ENCODE measurements around the gene CNTFR.

CNTFR gene

DNA sequence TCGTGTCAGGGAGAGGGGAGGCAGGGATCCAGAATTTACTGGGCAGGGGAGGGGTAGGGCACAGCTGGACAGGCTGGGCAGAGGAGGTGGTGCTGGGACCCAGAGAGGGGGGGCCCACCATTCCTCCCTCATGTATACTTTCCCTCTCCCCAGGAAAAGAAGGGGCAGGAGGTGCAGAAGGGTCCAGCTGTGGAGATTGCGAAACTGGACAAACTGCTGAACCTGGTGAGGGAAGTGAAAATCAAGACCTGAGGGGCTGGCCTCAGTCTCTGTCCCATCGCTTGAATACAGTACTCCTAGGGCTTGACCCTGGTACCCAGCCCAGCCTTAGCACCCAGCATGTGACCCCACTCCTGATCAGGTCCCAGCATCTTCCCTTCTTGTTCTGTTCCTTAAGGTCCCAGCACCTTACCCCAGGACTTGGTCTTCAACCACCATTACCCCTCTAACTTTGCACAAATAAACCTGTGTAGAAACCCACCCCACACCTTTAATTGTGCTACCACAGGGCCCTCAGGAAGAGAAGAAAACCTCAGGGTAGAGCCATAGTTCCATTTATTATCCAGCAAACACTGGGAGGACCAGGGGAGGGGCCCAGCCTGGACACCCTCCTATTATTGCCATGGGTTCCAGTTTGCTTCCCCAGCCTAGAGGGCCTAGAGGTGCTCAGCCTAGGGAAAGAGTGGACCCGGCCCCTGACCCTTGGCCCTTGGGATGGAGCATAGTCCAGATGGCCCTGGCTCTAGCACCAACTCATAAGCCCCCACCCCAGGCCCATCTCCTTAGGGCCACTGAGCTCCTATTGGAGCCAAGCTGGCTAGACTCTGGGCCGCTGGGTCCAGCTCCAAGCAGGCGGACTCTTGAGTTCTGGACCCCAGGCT lies 68.8 kb downstream of the CNTFR start:
- Histone ChIP-seq H3K9me3 (no peaks in the 10 kb centered on the region), H3K36me3 (no peaks in the 10 kb centered on the region), H3K27ac (no peak overlapping the region), H3K4me3 (ENCODE audit: low read depth in 1 of 2, low read length in 1 of 2) (no peak overlapping the region), H3K27me3 (peaks cover 78% of the 10 kb centered on the region), H3K4me1 (ENCODE audit: control insufficient read depth in 1 of 2, insufficient read depth in 1 of 2, low read depth in 1 of 2, low read length in 1 of 2) (peaks cover 3 to 11% of the 10 kb centered on the region in 2 experiments)
- TF ChIP-seq, protein P1, sequence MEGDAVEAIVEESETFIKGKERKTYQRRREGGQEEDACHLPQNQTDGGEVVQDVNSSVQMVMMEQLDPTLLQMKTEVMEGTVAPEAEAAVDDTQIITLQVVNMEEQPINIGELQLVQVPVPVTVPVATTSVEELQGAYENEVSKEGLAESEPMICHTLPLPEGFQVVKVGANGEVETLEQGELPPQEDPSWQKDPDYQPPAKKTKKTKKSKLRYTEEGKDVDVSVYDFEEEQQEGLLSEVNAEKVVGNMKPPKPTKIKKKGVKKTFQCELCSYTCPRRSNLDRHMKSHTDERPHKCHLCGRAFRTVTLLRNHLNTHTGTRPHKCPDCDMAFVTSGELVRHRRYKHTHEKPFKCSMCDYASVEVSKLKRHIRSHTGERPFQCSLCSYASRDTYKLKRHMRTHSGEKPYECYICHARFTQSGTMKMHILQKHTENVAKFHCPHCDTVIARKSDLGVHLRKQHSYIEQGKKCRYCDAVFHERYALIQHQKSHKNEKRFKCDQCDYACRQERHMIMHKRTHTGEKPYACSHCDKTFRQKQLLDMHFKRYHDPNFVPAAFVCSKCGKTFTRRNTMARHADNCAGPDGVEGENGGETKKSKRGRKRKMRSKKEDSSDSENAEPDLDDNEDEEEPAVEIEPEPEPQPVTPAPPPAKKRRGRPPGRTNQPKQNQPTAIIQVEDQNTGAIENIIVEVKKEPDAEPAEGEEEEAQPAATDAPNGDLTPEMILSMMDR (IDR thresholded peaks at IDR 0.05): no peak

DNA sequence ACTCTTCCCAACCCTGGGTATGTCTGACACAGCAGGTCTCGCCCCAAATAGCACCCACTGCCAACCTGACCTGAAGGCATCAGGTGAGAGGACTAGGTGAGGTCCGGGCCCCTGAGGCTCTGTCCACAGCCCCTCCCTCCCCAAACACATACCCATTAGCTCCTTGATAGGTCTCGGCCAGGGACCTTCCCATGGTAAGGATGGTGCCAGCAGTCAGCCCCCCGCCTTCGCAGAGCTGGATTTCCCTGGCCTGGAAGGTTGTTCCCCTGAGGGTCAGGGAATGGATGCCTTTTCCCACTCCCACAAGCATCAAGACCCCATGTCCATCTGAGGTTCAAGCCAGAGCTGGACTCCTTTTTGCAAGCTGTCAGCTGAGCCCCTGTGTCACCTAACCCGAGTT lies 69.4 kb downstream of the CNTFR start:
- Histone ChIP-seq H3K36me3 (no peaks in the 10 kb centered on the region), H3K9me3 (no peaks in the 10 kb centered on the region), H3K27me3 (peaks cover 72% of the 10 kb centered on the region), H3K27ac (no peak overlapping the region), H3K4me1 (ENCODE audit: control insufficient read depth in 1 of 2, insufficient read depth in 1 of 2, low read depth in 1 of 2, low read length in 1 of 2) (peaks cover 3 to 11% of the 10 kb centered on the region in 2 experiments), H3K4me3 (ENCODE audit: low read depth in 1 of 2, low read length in 1 of 2) (no peak overlapping the region)
- TF ChIP-seq, protein P1 (IDR thresholded peaks at IDR 0.05): no peak

DNA sequence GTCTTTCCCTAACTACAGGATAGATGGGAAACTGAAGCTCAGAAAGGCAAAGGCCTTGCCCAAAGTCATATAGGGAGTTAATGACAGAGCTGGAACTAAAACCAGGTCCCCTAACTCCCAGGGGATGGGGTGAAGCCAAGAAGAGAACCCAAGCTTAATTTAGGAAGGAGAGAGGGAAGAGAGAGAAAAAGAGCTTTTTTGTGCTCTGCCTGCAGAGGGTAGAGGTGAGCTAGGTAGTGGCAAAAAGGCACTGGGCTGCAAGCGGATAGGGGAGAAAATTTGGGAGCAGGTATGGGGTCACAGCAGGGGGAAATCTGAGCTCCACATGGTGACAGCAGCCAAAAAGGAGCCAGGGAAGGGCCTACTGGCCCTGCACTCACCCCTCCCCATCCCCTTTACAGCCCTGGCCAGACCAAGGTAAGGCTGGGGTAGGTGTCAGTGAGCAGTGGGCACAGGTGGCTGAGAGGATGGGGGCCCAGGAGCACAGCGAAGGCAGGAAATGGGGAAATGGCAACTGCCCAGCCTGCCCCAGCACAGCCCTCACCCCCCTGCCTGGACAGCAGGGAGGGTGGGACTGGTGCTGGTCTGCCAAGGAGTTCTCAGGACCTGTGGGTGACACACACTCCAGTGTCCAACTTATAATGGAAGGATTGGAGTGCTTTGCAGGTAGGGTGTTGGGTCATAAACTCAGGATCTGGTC lies 70.1 kb downstream of the CNTFR start:
- peaks cover 3 to 11% of the 10 kb centered on the region in 2 experiments for H3K4me1 ChIP-seq (ENCODE audit: control insufficient read depth in 1 of 2, insufficient read depth in 1 of 2, low read depth in 1 of 2, low read length in 1 of 2)
- H3K36me3 ChIP-seq: no peaks in the 10 kb centered on the region
- H3K9me3 ChIP-seq: no peaks in the 10 kb centered on the region
- H3K4me3 ChIP-seq (ENCODE audit: low read depth in 1 of 2, low read length in 1 of 2): no peak overlapping the region
- no peak overlapping the region for H3K27ac ChIP-seq
- TF ChIP-seq, protein P1 (IDR thresholded peaks at IDR 0.05): no peak
- H3K27me3 ChIP-seq: peaks cover 66% of the 10 kb centered on the region

DNA sequence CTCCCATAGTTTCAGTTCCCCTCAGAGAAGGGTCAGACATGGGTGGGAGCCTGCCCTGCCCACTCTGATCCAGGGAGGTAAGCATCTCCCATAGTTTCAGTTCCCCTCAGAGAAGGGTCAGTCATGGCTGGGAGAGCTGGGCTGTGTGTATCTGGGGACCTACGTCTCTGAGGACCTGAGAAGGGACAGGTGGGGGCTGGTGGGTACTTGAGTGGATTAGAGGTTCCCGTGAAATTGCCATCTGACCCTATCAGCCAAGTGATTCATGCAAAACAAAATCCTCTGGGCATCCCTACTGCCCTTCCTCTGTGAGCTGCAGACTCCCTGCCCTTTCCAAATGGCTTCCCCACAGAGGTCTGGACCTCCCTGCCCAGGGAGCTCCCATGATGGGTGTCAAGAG lies 70.6 kb downstream of the CNTFR start:
- Histone ChIP-seq H3K4me1 (ENCODE audit: control insufficient read depth in 1 of 2, insufficient read depth in 1 of 2, low read depth in 1 of 2, low read length in 1 of 2) (peaks cover 3 to 11% of the 10 kb centered on the region in 2 experiments), H3K36me3 (no peaks in the 10 kb centered on the region), H3K9me3 (no peaks in the 10 kb centered on the region), H3K27me3 (peaks cover 60% of the 10 kb centered on the region), H3K27ac (no peak overlapping the region), H3K4me3 (ENCODE audit: low read depth in 1 of 2, low read length in 1 of 2) (no peak overlapping the region)
- TF ChIP-seq, protein P1 (IDR thresholded peaks at IDR 0.05): no peak

DNA sequence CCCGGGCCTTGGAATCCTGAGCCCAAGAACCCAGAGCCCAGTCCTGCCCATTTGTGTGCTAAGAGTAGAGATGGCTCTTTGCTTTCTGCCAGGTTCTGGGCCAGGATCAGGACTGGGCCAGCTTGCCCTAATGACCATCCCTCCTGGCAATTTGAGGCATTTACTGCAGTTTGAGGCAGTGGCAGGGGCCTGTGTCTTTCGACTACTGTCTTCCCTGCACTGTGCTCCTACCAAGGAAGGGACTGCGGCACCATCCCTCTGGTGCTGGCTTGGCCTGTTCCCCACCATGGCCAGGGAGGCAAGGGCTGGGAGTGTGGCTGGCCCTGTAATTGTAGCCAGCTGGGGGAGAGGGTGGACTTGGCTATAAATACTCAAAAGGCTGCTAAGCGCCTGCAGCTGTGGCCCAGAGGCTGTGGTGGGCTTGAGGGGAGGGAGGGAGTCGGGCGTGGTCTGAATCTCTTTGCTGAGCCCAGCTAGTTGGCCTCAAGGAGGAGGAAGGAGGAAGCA lies 71.4 kb downstream of the CNTFR start:
- Histone ChIP-seq H3K27ac (no peak overlapping the region), H3K36me3 (no peaks in the 10 kb centered on the region), H3K27me3 (peaks cover 55% of the 10 kb centered on the region), H3K9me3 (no peaks in the 10 kb centered on the region), H3K4me1 (ENCODE audit: control insufficient read depth in 1 of 2, insufficient read depth in 1 of 2, low read depth in 1 of 2, low read length in 1 of 2) (peaks cover 3 to 5% of the 10 kb centered on the region in 2 experiments), H3K4me3 (ENCODE audit: low read depth in 1 of 2, low read length in 1 of 2) (no peak overlapping the region)
- TF ChIP-seq, protein P1 (IDR thresholded peaks at IDR 0.05): no peak

Data from neutrophil (primary cell).